WTC11 (cell line): ENCODE data around the gene SLC13A3. TPM values are rescaled to one million over a fixed set of nuclear protein-coding genes. Genes with fewer than 3 reads are reported as not detected.

Experiments used
- ATAC-seq: fragments of 200-7000 bp; cut with Tn5 transposase; 2 replicates; pipeline ENCODE4 v1.10.0; 2021; ENCODE audit warnings: mild to moderate bottlenecking, moderate library complexity
- CTCF ChIA-PET: fragments of 300-600 bp; sonication (Branson Sonifier 250); formaldehyde crosslinking; loops from one replicate; lab custom pipeline; 2021; ENCODE audit warnings: antibody characterized with exemption; lab: Charles Lee
- POLR2A ChIA-PET: fragments of 350-600 bp; sonication (Branson Sonifier 250); formaldehyde crosslinking; loops from one replicate; lab custom pipeline; 2021; ENCODE audit warnings: antibody characterized with exemption; lab: Charles Lee
- DNase-seq: peaks from one replicate; pipeline ENCODE4 v3.0.0; 2021; ENCODE audit warnings: low spot score
- H3K27ac Mint-ChIP-seq: 2 replicates; pipeline ENCODE4 v1.8.0; 2021; ENCODE audit warnings: mixed read lengths
- H3K27me3 Mint-ChIP-seq: 2 replicates; pipeline ENCODE4 v1.8.0; 2021; ENCODE audit warnings: low read depth, mild to moderate bottlenecking, moderate library complexity, mixed read lengths
- H3K36me3 Mint-ChIP-seq: 2 replicates; pipeline ENCODE4 v1.8.0; 2021; ENCODE audit warnings: mixed read lengths
- H3K4me1 Mint-ChIP-seq: 2 replicates; pipeline ENCODE4 v1.8.0; 2022; ENCODE audit warnings: mixed read lengths
- H3K4me3 Mint-ChIP-seq: 2 replicates; pipeline ENCODE4 v1.8.0; 2021; ENCODE audit warnings: mild to moderate bottlenecking, moderate library complexity, mixed read lengths
- H3K9me3 Mint-ChIP-seq: 2 replicates; pipeline ENCODE4 v1.8.0; 2021; ENCODE audit warnings: mixed read lengths
- AR ChIP-seq: fragments of 250-450 bp; sonication (Bioruptor Pico); IDR thresholded peaks from 2 replicates; pipeline ENCODE4 v1.9.0; 2021; ENCODE audit warnings: mild to moderate bottlenecking
- E2F4 ChIP-seq: sonication (generic); formaldehyde crosslinking; IDR thresholded peaks from 2 replicates; pipeline ENCODE4 v1.8.1; 2022; ENCODE audit warnings: low read depth, mild to moderate bottlenecking, moderate library complexity, missing genetic modification reagents, borderline replicate concordance
- EMX1 ChIP-seq: fragments of 250-450 bp; sonication (Bioruptor Pico); IDR thresholded peaks from 2 replicates; pipeline ENCODE4 v1.8.0; 2021; ENCODE audit warnings: mild to moderate bottlenecking
- FOXP4 ChIP-seq: sonication (generic); formaldehyde crosslinking; IDR thresholded peaks from 2 replicates; pipeline ENCODE4 v1.8.0; 2022; ENCODE audit warnings: mild to moderate bottlenecking, missing genetic modification reagents
- GABPB1 ChIP-seq: sonication (generic); formaldehyde crosslinking; IDR thresholded peaks from 2 replicates; pipeline ENCODE4 v1.8.1; 2023; ENCODE audit warnings: mild to moderate bottlenecking, missing genetic modification reagents
- IRF1 ChIP-seq: sonication (generic); formaldehyde crosslinking; IDR thresholded peaks from 2 replicates; pipeline ENCODE4 v1.8.0; 2023; ENCODE audit warnings: missing genetic modification reagents
- KAT7 ChIP-seq: sonication (generic); formaldehyde crosslinking; IDR thresholded peaks from 2 replicates; pipeline ENCODE4 v1.8.1; 2023; ENCODE audit warnings: missing genetic modification reagents, mild to moderate bottlenecking, borderline replicate concordance
- MXD4 ChIP-seq: fragments of 250-450 bp; sonication (Bioruptor Pico); IDR thresholded peaks from 2 replicates; pipeline ENCODE4 v1.8.0; 2021; ENCODE audit warnings: mild to moderate bottlenecking, moderate library complexity, borderline replicate concordance
- NFE2L1 ChIP-seq: sonication (generic); formaldehyde crosslinking; IDR thresholded peaks from 2 replicates; pipeline ENCODE4 v1.8.1; 2023; ENCODE audit warnings: missing genetic modification reagents
- OVOL2 ChIP-seq: fragments of 250-450 bp; sonication (Bioruptor Pico); IDR thresholded peaks from 2 replicates; pipeline ENCODE4 v1.9.0; 2021; ENCODE audit warnings: mild to moderate bottlenecking, borderline replicate concordance
- RELA ChIP-seq: sonication (generic); formaldehyde crosslinking; IDR thresholded peaks from 2 replicates; pipeline ENCODE4 v1.8.1; 2022; ENCODE audit warnings: missing genetic modification reagents, mild to moderate bottlenecking, borderline replicate concordance
- RORB ChIP-seq: fragments of 250-450 bp; sonication (Bioruptor Pico); IDR thresholded peaks from 2 replicates; pipeline ENCODE4 v1.9.0; 2021; ENCODE audit warnings: mild to moderate bottlenecking
- ZNF121 ChIP-seq: sonication (generic); formaldehyde crosslinking; IDR thresholded peaks from 2 replicates; pipeline ENCODE4 v1.8.0; 2023; ENCODE audit warnings: missing genetic modification reagents
- ZNF416 ChIP-seq: fragments of 250-450 bp; sonication (Bioruptor Pico); IDR thresholded peaks from 2 replicates; pipeline ENCODE4 v1.9.0; 2021; ENCODE audit warnings: mild to moderate bottlenecking, inconsistent platforms
- ZNF532 ChIP-seq: fragments of 250-450 bp; sonication (Bioruptor Pico); IDR thresholded peaks from 2 replicates; pipeline ENCODE4 v1.9.0; 2021; ENCODE audit warnings: mild to moderate bottlenecking, borderline replicate concordance
- total RNA-seq: library from RNA; stranded (reverse); gene quantifications from 3 replicates; pipeline ENCODE4 v1.2.3, GENCODE V29; 2021

Gene SLC13A3
- total RNA-seq, 1 experiment from 2014 or later = 10.6 TPM

- Mint-ChIP-seq H3K27me3 (no peaks in the 10 kb centered on the region; the same call in 1 of the 2 replicates), H3K9me3 (peaks cover 14% of the 10 kb centered on the region), H3K27ac (no peak overlapping the region), H3K4me3 (no peak overlapping the region), H3K4me1 (peaks cover 31% of the 10 kb centered on the region), H3K36me3 (no peaks in the 10 kb centered on the region)
- CTCF ChIA-PET = interaction anchor here (0.6 to 1.0 kb wide), 2 partner anchors 19 to 53 kb away, joined by 3 to 4 read pairs; no protein-coding TSS in a partner anchor
- POLR2A ChIA-PET = no interaction called here
- ATAC-seq = no peak
- DNase-seq = no peak
- TF ChIP-seq RORB (CRISPR knock-in tag) (no peak), GABPB1 (CRISPR knock-in tag) (no peak), ZNF121 (CRISPR knock-in tag) (no peak), AR (no peak), MXD4 (CRISPR knock-in tag) (no peak), OVOL2 (CRISPR knock-in tag) (no peak), FOXP4 (CRISPR knock-in tag) (no peak), RELA (no peak), ZNF416 (no peak), EMX1 (no peak), NFE2L1 (CRISPR knock-in tag) (no peak), KAT7 (CRISPR knock-in tag) (no peak), ZNF532 (CRISPR knock-in tag) (no peak), E2F4 (CRISPR knock-in tag) (no peak), IRF1 (CRISPR knock-in tag) (no peak)
Observed at GRCh38 chr20:46700481-46700880, 49.2 kb upstream of the SLC13A3 start.
